Erythroblast (primary cell): ENCODE measurements around the gene PPP1R1C.

Experiments used
- DNase-seq, 2 experiments: peaks; one replicate each; lab custom pipeline; 2025; lab: John Stamatoyannopoulos, UW
- GATA1 ChIP-seq: IDR thresholded peaks from 2 replicates; pipeline ENCODE4 v1.6.1; 2011; ENCODE audit warnings: low read depth, mild to moderate bottlenecking, control low read depth, low read length, moderate library complexity
- POLR2A ChIP-seq: IDR thresholded peaks from 2 replicates; pipeline ENCODE4 v1.6.1; 2011; ENCODE audit warnings: mild to moderate bottlenecking, low read length

PPP1R1C gene

DNA sequence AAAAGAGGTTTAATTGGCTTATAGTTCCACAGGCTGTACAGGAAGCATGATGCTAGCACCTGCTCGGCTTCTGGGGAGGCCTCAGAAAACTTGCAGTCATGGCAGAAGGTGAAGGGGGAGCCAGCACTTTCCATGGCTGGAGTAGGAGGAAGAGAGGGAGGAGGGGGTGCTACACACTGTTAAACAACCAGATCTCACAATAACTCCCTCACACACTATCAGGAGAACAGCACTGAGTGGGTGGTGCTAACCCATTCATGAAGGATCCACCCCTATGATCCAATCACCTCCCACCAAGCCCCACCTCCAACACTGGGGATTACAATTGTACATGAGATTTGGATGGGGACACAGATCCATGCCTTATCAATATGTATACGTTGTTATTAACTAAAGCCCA lies 85.1 kb downstream of the PPP1R1C start:
- DNase-seq = peak; percentile 10 to 40
- no peak for TF ChIP-seq POLR2A
- TF ChIP-seq GATA1 = no peak

DNA sequence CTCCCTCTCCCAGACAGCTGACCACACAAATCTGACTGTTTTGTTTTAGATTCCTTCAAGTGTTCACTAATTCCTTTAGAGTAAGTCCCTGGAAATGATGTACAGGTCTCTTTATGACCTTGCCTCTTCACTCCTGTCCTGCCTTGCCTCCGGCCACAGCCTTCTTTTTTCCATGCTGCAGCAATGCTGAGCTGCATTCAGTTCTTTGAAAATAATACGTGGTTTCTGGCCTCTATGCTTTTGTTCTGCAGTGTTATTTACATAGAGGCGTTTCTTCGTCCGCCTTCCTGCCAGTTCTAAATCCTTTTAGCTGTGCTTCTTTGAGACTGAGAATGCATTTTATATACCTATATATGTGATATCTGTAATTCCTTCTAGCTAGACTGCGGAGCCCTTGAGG lies 87.2 kb downstream of the PPP1R1C start:
- TF ChIP-seq GATA1 = no peak
- no peak for TF ChIP-seq POLR2A
- no peak for DNase-seq

DNA sequence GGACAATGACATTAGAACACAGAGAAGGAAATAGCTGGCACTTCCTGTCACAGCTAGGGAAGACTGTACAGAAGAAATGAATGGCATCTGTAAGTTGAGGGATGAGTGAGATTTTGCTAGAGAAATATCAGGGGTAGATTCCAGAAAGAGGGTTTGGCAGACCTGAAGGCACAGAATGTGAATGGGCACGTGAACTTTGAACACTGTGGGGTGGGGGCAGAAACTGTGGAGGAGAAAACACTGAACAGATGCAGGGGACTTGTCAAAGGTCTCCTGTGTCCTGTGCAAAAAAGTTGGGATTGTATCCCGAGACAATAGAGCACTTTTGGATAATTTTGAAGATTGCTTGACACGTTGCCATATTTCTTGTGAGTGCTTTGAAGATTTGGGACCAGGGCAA lies 88.0 kb downstream of the PPP1R1C start:
- TF ChIP-seq GATA1 = no peak
- DNase-seq = no peak

GRCh38 chr2:182077023-182077422 lies 91.4 kb downstream of the PPP1R1C start:
- no peak for TF ChIP-seq GATA1
- no peak for TF ChIP-seq POLR2A

GRCh38 chr2:182077448-182078142 lies 91.9 kb downstream of the PPP1R1C start:
- peak; percentile 83 for DNase-seq

More at GRCh38 chr2:182077023-182077422, 91.4 kb downstream of the PPP1R1C start:
- no peak for DNase-seq

DNA sequence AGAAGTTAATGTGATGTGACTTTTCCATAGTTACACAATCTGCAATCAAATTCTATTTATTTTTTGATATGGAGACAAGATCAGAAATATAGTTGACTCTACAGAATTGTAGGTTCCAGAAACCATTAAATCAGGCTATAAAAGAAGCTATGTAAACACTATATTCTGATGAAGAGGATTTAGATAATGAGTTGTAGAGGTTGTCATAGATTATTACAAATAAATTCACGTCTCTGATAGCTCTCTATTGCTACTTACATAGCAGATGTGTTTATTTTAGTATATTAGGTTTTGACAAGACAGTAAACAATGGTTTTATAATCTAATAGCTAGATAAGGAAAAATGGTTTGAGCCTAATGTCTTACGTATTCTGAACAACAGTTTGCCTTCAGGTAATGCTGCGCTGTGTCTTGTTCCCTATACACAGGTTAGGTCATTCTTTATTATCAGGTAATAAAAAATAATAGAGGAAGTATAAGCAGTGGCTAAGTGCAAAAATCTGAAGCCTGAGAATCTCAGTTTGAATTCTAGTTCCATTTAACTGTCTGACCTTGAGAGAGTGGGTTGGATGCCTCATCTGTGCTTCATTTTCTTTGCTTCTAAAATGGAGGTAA lies 93.4 kb downstream of the PPP1R1C start:
- no peak for DNase-seq
- TF ChIP-seq GATA1 = no peak
- TF ChIP-seq POLR2A = no peak

More at GRCh38 chr2:182077448-182078142, 91.9 kb downstream of the PPP1R1C start:
- no peak for TF ChIP-seq POLR2A
- no peak for TF ChIP-seq GATA1

GRCh38 chr2:182080493-182080892 lies 94.8 kb downstream of the PPP1R1C start:
- TF ChIP-seq POLR2A (no peak), GATA1 (no peak)
- no peak for DNase-seq

DNA sequence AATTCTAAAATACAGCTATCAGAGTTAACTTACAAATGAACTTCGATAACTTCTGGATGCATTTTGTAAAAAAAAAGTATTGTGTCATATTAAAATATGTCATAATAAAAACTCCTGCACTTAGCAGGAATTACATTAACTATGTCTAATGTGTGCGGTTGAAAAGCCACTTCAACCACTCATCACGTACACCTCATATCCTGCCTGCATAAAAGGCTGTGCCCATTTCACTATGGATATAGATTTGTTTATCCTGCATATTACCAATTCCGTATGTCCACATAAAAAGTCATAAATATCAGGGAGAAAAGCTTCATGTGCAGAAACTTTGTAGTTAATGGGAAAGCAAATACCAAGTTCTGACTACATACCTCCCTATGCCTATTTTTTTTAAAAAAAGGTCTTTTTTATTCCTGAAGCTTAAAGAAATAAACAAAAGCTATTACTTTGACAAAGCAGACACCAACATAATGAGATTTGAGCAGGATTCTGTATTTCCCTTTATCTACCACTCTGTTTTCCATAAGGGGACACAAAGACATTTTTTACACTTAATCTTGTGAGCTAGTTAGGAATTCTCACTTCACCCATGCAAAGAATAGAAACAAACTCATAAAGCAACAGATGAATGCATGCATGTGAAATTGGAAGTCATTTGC lies 96.1 kb downstream of the PPP1R1C start:
- TF ChIP-seq GATA1 = no peak
- TF ChIP-seq POLR2A = no peak
- DNase-seq = no peak

DNA sequence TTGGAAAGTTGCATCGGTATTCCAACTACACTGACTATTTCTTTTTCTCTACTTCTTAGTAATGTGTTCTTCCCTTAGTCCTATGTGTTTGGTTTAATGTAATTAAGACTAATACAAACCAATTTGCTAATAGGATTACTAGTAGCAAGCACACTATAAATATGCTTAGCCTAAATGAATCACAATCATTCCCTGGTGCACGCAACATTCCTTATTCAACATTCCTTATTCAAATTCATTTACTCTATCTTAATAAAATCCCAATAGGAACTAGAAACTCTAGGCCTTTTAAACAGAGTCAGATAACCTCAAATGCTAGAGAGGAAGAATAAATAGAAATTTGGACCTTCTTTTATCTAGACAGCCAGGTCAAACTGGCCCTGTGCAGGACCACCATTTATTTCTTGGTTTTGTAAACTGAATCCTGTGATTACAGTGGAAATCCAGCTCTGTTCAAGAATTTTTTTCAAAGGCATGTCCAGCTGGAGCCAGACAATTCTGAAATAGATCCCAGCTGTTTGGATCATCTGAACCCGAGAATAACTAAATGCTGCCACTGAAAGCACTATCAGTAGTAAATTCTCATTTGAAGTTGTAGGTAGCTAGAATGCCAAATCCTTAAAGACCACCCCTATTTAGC lies 103.1 kb downstream of the PPP1R1C start:
- DNase-seq = no peak
- TF ChIP-seq GATA1 (no peak), POLR2A (no peak)

DNA sequence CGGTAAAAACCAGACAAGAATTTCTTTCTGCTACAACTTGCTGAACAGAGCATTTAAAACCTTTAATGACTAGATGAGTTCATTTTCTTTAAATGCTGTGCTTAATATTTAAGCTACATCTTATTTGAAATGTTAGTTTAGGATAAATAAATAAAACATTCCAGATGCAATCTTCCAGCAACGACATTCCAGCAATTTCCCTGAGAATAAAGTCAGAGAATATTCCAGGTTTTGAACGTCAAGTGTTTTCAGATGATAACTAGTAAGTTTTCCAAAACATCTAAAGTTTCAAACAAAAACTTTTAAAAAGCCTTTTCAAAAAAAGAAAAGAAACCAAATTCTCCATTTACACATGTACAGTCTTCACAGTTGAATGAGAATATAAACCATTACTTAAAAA lies 104.8 kb downstream of the PPP1R1C start:
- DNase-seq = no peak
- TF ChIP-seq GATA1 (no peak), POLR2A (no peak)

GRCh38 chr2:182097571-182098164 lies 112.0 kb downstream of the PPP1R1C start:
- no peak for DNase-seq

GRCh38 chr2:182098648-182099047 lies 113.0 kb downstream of the PPP1R1C start:
- DNase-seq = no peak
- TF ChIP-seq POLR2A = no peak
- TF ChIP-seq GATA1 = no peak

More at GRCh38 chr2:182097571-182098164, 112.0 kb downstream of the PPP1R1C start:
- TF ChIP-seq GATA1 = no peak
- no peak for TF ChIP-seq POLR2A

DNA sequence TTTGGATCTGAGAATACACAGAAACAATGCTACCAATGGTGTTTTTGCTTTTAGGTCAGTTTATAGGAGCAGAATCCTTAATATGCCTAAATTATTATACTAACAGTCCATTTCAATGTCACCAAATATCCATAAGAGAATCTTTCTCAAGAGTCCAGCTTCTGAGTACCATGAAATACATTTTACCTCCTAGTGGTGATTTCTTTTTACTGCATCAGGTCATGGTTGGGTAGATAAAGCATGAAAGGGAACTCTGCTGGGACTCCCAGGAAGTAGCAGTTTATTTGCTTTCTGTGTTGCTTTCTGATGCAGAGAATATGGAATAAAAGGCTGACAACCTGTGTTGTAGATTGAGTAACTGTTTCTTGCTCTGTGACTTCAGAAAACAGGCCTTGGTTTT lies 115.6 kb downstream of the PPP1R1C start:
- TF ChIP-seq POLR2A (no peak), GATA1 (no peak)
- DNase-seq = peak; percentile 4 to 19
